ENCODE results near the gene TP53BP2. TPM values are rescaled to one million over a fixed set of nuclear protein-coding genes. Genes with fewer than 3 reads are reported as not detected.
"Not testable (repeated sequence)": the region's sequence is repeated elsewhere in the genome, so short reads cannot be mapped to it uniquely, and the experiment has no call there.

The TP53BP2 gene
- total RNA-seq, 2 donors from 2014 or later = 63.1 to 88.9 TPM

- H3K9me3 ChIP-seq = no peaks in the 10 kb centered on the region
- peak overlapping the region; percentile 75 for H3K4me3 ChIP-seq
- H3K27me3 ChIP-seq (replicated peaks; ENCODE audit: insufficient read depth) = no peaks in the 10 kb centered on the region
- peak overlapping the region; percentile 70 to 75 for H3K27ac ChIP-seq
- ATAC-seq (ENCODE audit: insufficient number of reproducible peaks, low FRiP score, low read depth) = peak; percentile 13
- no peak for DNase-seq (ENCODE audit: low spot score)
- peaks cover 62% of the 10 kb centered on the region for H3K36me3 ChIP-seq
- TF ChIP-seq CTCF (IDR thresholded peaks at IDR 0.05) = no peak
- peaks cover 11 to 31% of the 10 kb centered on the region in 2 donors for H3K4me1 ChIP-seq (ENCODE audit: control insufficient read depth in 1 of 2, low read depth in 2 of 2)
These were observed 97.4 kb downstream of the TP53BP2 start for GRCh38 chr1:223748405-223748772.

- peak overlapping the region; percentile 70 to 75 for H3K27ac ChIP-seq
- no peak for DNase-seq (ENCODE audit: low spot score)
- H3K4me1 ChIP-seq (ENCODE audit: control insufficient read depth in 1 of 2, low read depth in 2 of 2) = peaks cover 11 to 31% of the 10 kb centered on the region in 2 donors
- no peaks in the 10 kb centered on the region for H3K9me3 ChIP-seq
- TF ChIP-seq CTCF (IDR thresholded peaks at IDR 0.05) = no peak
- ATAC-seq (ENCODE audit: insufficient number of reproducible peaks, low FRiP score, low read depth) = peak; percentile 8
- peak overlapping the region; percentile 75 for H3K4me3 ChIP-seq
- peaks cover 57% of the 10 kb centered on the region for H3K36me3 ChIP-seq
- no peaks in the 10 kb centered on the region for H3K27me3 ChIP-seq (replicated peaks; ENCODE audit: insufficient read depth)
These were observed 97.9 kb downstream of the TP53BP2 start for GRCh38 chr1:223747838-223748335.

GRCh38 chr1:223745731-223746130 lies 100.0 kb downstream of the TP53BP2 start:
- ATAC-seq (ENCODE audit: insufficient number of reproducible peaks, low FRiP score, low read depth) (no peak), DNase-seq (ENCODE audit: low spot score) (no peak)
- no peak for TF ChIP-seq CTCF (IDR thresholded peaks at IDR 0.05)
- H3K4me3 ChIP-seq = no peak overlapping the region
- H3K27me3 ChIP-seq (replicated peaks; ENCODE audit: insufficient read depth) = no peaks in the 10 kb centered on the region
- H3K4me1 ChIP-seq (ENCODE audit: control insufficient read depth in 1 of 2, low read depth in 2 of 2) = peaks cover 11 to 42% of the 10 kb centered on the region in 2 donors
- no peaks in the 10 kb centered on the region for H3K9me3 ChIP-seq
- H3K36me3 ChIP-seq = peaks cover 36% of the 10 kb centered on the region
- peak overlapping the region in 1 of 2 donors; percentile 27 for H3K27ac ChIP-seq

GRCh38 chr1:223742856-223743517 lies 102.8 kb downstream of the TP53BP2 start:
- H3K27me3 ChIP-seq (replicated peaks; ENCODE audit: insufficient read depth) = no peaks in the 10 kb centered on the region
- DNase-seq (ENCODE audit: low spot score) (no peak), ATAC-seq (ENCODE audit: insufficient number of reproducible peaks, low FRiP score, low read depth) (no peak)
- no peaks in the 10 kb centered on the region for H3K9me3 ChIP-seq
- H3K4me3 ChIP-seq = no peak overlapping the region
- H3K27ac ChIP-seq = no peak overlapping the region
- H3K36me3 ChIP-seq = peaks cover 27% of the 10 kb centered on the region
- H3K4me1 ChIP-seq (ENCODE audit: control insufficient read depth in 1 of 2, low read depth in 2 of 2) = peaks cover 19 to 59% of the 10 kb centered on the region in 2 donors
- TF ChIP-seq CTCF (IDR thresholded peaks at IDR 0.05) = no peak

GRCh38 chr1:223741861-223742260 lies 103.9 kb downstream of the TP53BP2 start:
- Histone ChIP-seq H3K36me3 (peaks cover 18% of the 10 kb centered on the region), H3K4me3 (no peak overlapping the region), H3K27ac (peak overlapping the region in 1 of 2 donors; percentile 42), H3K4me1 (ENCODE audit: control insufficient read depth in 1 of 2, low read depth in 2 of 2) (peaks cover 25 to 60% of the 10 kb centered on the region in 2 donors), H3K27me3 (replicated peaks; ENCODE audit: insufficient read depth) (no peaks in the 10 kb centered on the region), H3K9me3 (no peaks in the 10 kb centered on the region)
- TF ChIP-seq CTCF (IDR thresholded peaks at IDR 0.05) = no peak
- ATAC-seq (ENCODE audit: insufficient number of reproducible peaks, low FRiP score, low read depth) (no peak), DNase-seq (ENCODE audit: low spot score) (no peak)

- H3K4me3 ChIP-seq; H3K9me3 ChIP-seq; ATAC-seq (ENCODE audit: insufficient number of reproducible peaks, low FRiP score, low read depth); DNase-seq (ENCODE audit: low spot score); H3K27me3 ChIP-seq (replicated peaks; ENCODE audit: insufficient read depth): not testable (repeated sequence)
- peaks cover 12% of the 10 kb centered on the region for H3K36me3 ChIP-seq
- peaks cover 25 to 60% of the 10 kb centered on the region in 2 donors for H3K4me1 ChIP-seq (ENCODE audit: control insufficient read depth in 1 of 2, low read depth in 2 of 2)
- H3K27ac ChIP-seq = peak overlapping the region; percentile 65 to 81
These were observed 105.6 kb downstream of the TP53BP2 start for GRCh38 chr1:223740038-223740736.

Measured in thoracic aorta (tissue), 2 donors.